Stimulated activated memory B cell treated with anti-CD40 and anti-IgM and Interleukin-4, amounts not matched to agents 10 μg/mL and 1 μg/mL and 100 μg/mL, for 72 hours (primary cell): ENCODE measurements around the gene DNAJA3.

Experiments
- ATAC-seq: fragments of 150-1000 bp; cut with Tn5 transposase; 2 replicates; pipeline ENCODE4 v1.10.0; 2021
- H3K27ac Mint-ChIP-seq: one replicate; pipeline ENCODE4 v1.8.0; 2022; ENCODE audit warnings: mild to moderate bottlenecking, mixed read lengths
- H3K27me3 Mint-ChIP-seq: one replicate; pipeline ENCODE4 v1.8.0; 2022; ENCODE audit warnings: mixed read lengths
- H3K36me3 Mint-ChIP-seq: one replicate; pipeline ENCODE4 v1.8.0; 2022; ENCODE audit warnings: mixed read lengths
- H3K4me1 Mint-ChIP-seq: one replicate; pipeline ENCODE4 v1.8.0; 2022; ENCODE audit warnings: mixed read lengths
- H3K4me3 Mint-ChIP-seq: one replicate; pipeline ENCODE4 v1.8.0; 2022; ENCODE audit warnings: mild to moderate bottlenecking, moderate library complexity, mixed read lengths
- H3K9me3 Mint-ChIP-seq: one replicate; pipeline ENCODE4 v1.8.0; 2022; ENCODE audit warnings: mixed read lengths

The DNAJA3 gene

GRCh38 chr16:4425378-4426020 lies at the start of gene DNAJA3:
DNAJA3 (plus strand) TSS chr16:4425868; CDS start chr16:4425882, 14 bp downstream.
- no peaks in the 10 kb centered on the region for H3K9me3 Mint-ChIP-seq
- H3K4me3 Mint-ChIP-seq = peak within 1 kb of the TSS; percentile 94
- peak within 1 kb of the TSS; percentile 100 for H3K27ac Mint-ChIP-seq
- H3K27me3 Mint-ChIP-seq = no peaks in the 10 kb centered on the region
- peak; percentile 98 for ATAC-seq
- peaks cover 26% of the 10 kb centered on the region for H3K4me1 Mint-ChIP-seq
- H3K36me3 Mint-ChIP-seq = no peaks in the 10 kb centered on the region

- peaks cover 23% of the 10 kb centered on the region for H3K36me3 Mint-ChIP-seq
- no peak overlapping the region for H3K27ac Mint-ChIP-seq
- H3K4me1 Mint-ChIP-seq = peaks cover 53% of the 10 kb centered on the region
- ATAC-seq = no peak
- no peaks in the 10 kb centered on the region for H3K9me3 Mint-ChIP-seq
- H3K27me3 Mint-ChIP-seq = no peaks in the 10 kb centered on the region
- H3K4me3 Mint-ChIP-seq = no peak overlapping the region
Measured at GRCh38 chr16:4376126-4376892, 49.4 kb upstream of the DNAJA3 start.

GRCh38 chr16:4376893-4377572 lies 48.6 kb upstream of the DNAJA3 start:
- Mint-ChIP-seq H3K9me3 (no peaks in the 10 kb centered on the region), H3K27ac (no peak overlapping the region), H3K36me3 (peaks cover 29% of the 10 kb centered on the region), H3K4me3 (no peak overlapping the region), H3K4me1 (peaks cover 51% of the 10 kb centered on the region), H3K27me3 (no peaks in the 10 kb centered on the region)
- no peak for ATAC-seq

- Mint-ChIP-seq H3K27me3 (no peaks in the 10 kb centered on the region), H3K27ac (no peak overlapping the region), H3K9me3 (no peaks in the 10 kb centered on the region), H3K36me3 (peaks cover 34% of the 10 kb centered on the region), H3K4me3 (no peak overlapping the region), H3K4me1 (peaks cover 45% of the 10 kb centered on the region)
- ATAC-seq = no peak
Measured at GRCh38 chr16:4377573-4378154, 48.0 kb upstream of the DNAJA3 start.

DNA sequence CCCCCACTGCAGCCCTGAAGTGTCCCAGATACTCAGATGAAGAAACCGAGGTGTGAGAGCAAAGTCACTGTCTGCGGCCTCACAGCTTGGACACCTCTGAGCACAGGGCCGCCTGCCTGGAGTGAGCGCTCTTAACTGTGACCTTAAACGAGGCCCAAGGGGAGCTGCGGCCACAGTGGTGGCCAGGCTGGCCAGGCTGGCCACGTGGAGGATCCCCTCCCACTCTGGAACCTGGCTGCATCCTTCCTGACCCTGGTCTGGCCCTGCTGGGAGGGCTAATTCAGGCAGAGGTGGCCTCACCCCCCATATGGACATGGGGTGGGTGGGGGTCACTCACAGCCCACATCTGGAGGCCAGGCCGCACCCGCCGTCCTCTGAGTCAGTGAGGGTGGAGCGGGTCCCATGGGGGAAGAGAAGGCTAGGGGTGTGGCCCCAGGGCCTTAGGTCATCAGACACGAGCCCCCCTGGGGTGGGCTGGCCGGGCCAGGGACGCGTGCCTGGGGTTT lies 47.5 kb upstream of the DNAJA3 start:
- peaks cover 39% of the 10 kb centered on the region for H3K36me3 Mint-ChIP-seq
- no peak overlapping the region for H3K27ac Mint-ChIP-seq
- peaks cover 40% of the 10 kb centered on the region for H3K4me1 Mint-ChIP-seq
- no peak overlapping the region for H3K4me3 Mint-ChIP-seq
- ATAC-seq = peak; percentile 14
- H3K9me3 Mint-ChIP-seq = no peaks in the 10 kb centered on the region
- no peaks in the 10 kb centered on the region for H3K27me3 Mint-ChIP-seq

DNA sequence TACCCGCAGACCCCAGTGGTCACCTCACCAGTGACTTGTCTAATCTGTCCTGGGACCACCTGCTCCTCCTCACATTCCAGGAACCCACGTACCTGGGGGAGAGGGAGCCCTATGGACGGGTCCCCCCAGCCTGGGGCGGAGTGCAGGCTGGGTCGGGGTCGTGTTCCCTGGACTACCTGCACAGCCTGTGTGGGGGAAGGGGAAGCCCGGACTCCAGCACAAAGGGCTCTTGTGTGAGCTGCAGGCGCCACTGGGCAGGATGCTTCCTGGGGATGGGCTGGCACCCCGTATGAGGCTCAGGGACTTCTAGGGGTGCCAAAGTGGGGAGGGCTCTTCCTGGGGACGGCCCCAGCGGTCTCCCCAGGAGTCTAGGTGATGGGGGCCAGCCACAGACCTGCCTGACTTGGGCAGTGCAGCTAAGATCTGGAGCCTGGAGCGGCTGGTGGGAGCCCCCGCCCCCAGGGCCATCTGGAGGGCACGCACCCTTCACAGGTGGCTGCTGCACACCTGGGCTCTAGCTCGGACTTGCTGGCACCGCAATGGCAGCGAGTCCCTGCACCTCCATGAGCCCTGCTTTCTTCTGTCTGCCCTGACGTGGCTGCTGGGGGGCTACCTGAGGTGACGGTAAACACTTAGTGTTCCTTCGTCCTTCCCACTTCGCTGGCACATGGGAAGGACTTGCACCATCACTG lies 46.5 kb upstream of the DNAJA3 start:
- Mint-ChIP-seq H3K9me3 (no peaks in the 10 kb centered on the region), H3K27me3 (no peaks in the 10 kb centered on the region), H3K4me3 (no peak overlapping the region), H3K36me3 (peaks cover 44% of the 10 kb centered on the region), H3K4me1 (peaks cover 30% of the 10 kb centered on the region), H3K27ac (no peak overlapping the region)
- no peak for ATAC-seq

- Mint-ChIP-seq H3K4me1 (peaks cover 20% of the 10 kb centered on the region), H3K27ac (no peak overlapping the region), H3K36me3 (peaks cover 47% of the 10 kb centered on the region), H3K4me3 (no peak overlapping the region), H3K9me3 (no peaks in the 10 kb centered on the region), H3K27me3 (no peaks in the 10 kb centered on the region)
- ATAC-seq = no peak
Measured at GRCh38 chr16:4380119-4381063, 45.3 kb upstream of the DNAJA3 start.

GRCh38 chr16:4381072-4381934 lies 44.4 kb upstream of the DNAJA3 start:
- no peaks in the 10 kb centered on the region for H3K9me3 Mint-ChIP-seq
- H3K4me1 Mint-ChIP-seq = peaks cover 14% of the 10 kb centered on the region
- no peak overlapping the region for H3K4me3 Mint-ChIP-seq
- no peaks in the 10 kb centered on the region for H3K27me3 Mint-ChIP-seq
- no peak overlapping the region for H3K27ac Mint-ChIP-seq
- peaks cover 50% of the 10 kb centered on the region for H3K36me3 Mint-ChIP-seq
- no peak for ATAC-seq

- no peaks in the 10 kb centered on the region for H3K9me3 Mint-ChIP-seq
- no peak overlapping the region for H3K4me3 Mint-ChIP-seq
- no peak for ATAC-seq
- H3K4me1 Mint-ChIP-seq = peaks cover 14% of the 10 kb centered on the region
- H3K36me3 Mint-ChIP-seq = peaks cover 56% of the 10 kb centered on the region
- no peaks in the 10 kb centered on the region for H3K27me3 Mint-ChIP-seq
- H3K27ac Mint-ChIP-seq = no peak overlapping the region
Measured at GRCh38 chr16:4381935-4382794, 43.5 kb upstream of the DNAJA3 start.

DNA sequence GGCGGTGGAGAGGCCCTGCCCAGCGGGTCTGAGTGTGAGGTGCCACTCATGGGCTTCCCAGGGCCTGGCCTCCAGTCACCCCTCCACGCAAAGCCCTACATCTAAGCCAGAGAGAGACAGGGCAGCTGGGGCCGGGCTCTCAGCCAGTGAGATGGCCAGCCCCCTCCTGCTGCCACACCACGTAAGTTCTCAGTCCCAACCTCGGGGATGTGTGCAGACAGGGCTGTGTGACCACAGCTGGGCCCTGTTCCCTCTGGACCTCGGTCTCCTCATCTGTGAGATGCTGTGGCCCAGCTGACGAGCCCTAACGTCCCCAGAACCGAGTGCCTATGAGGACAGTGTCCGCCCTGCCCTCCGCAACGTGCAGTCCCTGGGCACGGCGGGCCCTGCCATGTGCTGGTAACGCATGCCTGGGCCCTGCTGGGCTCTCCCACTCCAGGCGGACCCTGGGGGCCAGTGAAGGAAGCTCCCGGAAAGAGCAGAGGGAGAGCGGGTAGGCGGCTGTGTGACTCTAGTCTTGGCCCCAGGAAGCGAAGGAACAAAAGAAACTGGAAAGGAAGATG lies 42.8 kb upstream of the DNAJA3 start:
- Mint-ChIP-seq H3K4me3 (no peak overlapping the region), H3K27me3 (no peaks in the 10 kb centered on the region), H3K27ac (no peak overlapping the region), H3K4me1 (peaks cover 10% of the 10 kb centered on the region), H3K36me3 (peaks cover 54% of the 10 kb centered on the region), H3K9me3 (no peaks in the 10 kb centered on the region)
- no peak for ATAC-seq

- no peak overlapping the region for H3K4me3 Mint-ChIP-seq
- H3K36me3 Mint-ChIP-seq = peaks cover 51% of the 10 kb centered on the region
- ATAC-seq = no peak
- peaks cover 7% of the 10 kb centered on the region for H3K4me1 Mint-ChIP-seq
- H3K27me3 Mint-ChIP-seq = no peaks in the 10 kb centered on the region
- H3K27ac Mint-ChIP-seq = no peak overlapping the region
- no peaks in the 10 kb centered on the region for H3K9me3 Mint-ChIP-seq
Measured at GRCh38 chr16:4383591-4384444, 41.9 kb upstream of the DNAJA3 start.
